Uterus (tissue), 4 donors: ENCODE measurements around the gene FAM83B. TPM values are rescaled to one million over a fixed set of nuclear protein-coding genes. Genes with fewer than 3 reads are reported as not detected.

Source experiments
- DNase-seq, 2 donors: peaks; one replicate each; pipeline ENCODE4 v3.0.0-alpha.2; 2019 to 2020
- H3K27ac ChIP-seq, 2 donors: fragments of 200-600 bp; sonication (generic); 1 replicate in 1 of 2; 2 replicates in 1 of 2; pipeline ENCODE4 v1.5.1; 2016 to 2018
- H3K27me3 ChIP-seq, 2 donors: fragments of 200-600 bp; sonication (generic); one replicate each; pipeline ENCODE4 v1.5.1; 2018 to 2019; ENCODE audit warnings: control low read depth in 1 of 2
- H3K36me3 ChIP-seq, 2 donors: fragments of 200-600 bp; sonication (generic); one replicate each; pipeline ENCODE4 v1.5.1; 2019; ENCODE audit warnings: control low read depth in 1 of 2
- H3K4me1 ChIP-seq, 2 donors: fragments of 200-600 bp; sonication (generic); one replicate each; pipeline ENCODE4 v1.5.1; 2018 to 2019; ENCODE audit warnings: control low read depth in 1 of 2
- H3K4me3 ChIP-seq, 2 donors: fragments of 200-600 bp; sonication (generic); 1 replicate in 1 of 2; 2 replicates in 1 of 2; pipeline ENCODE4 v1.5.1; 2018 to 2019; ENCODE audit warnings: mild to moderate bottlenecking in 1 of 2
- H3K9me3 ChIP-seq, 2 donors: fragments of 200-600 bp; sonication (generic); one replicate each; pipeline ENCODE4 v1.5.1; 2019; ENCODE audit warnings: control low read depth in 1 of 2
- CTCF ChIP-seq, 4 experiments: fragments of 200-600 bp in 2 of 4; fragments of 450-650 bp in 2 of 4; sonication (generic) in 2 of 4; IDR thresholded peaks; one replicate each; pipeline ENCODE4 v1.5.1; 2016 to 2019; ENCODE audit warnings: antibody characterized with exemption in 4 of 4, mild to moderate bottlenecking in 2 of 4, moderate library complexity in 1 of 4
- POLR2A ChIP-seq, 2 donors: fragments of 450-650 bp; IDR thresholded peaks; one replicate each; pipeline ENCODE4 v1.6.1; 2016; ENCODE audit warnings: antibody characterized with exemption in 2 of 2, mild to moderate bottlenecking in 1 of 2, moderate library complexity in 1 of 2
- intact Hi-C: fragments of 100-400 bp; cut with DNase I; formaldehyde crosslinking; loops from one replicate; pipeline ENCODE4 v1.15.1; 2023; ENCODE audit warnings: low total_unique reads
- total RNA-seq, 4 donors: library from RNA; depleted of rRNA in 3 of 4; stranded (reverse); fragments of >200 nt in 3 of 4; gene quantifications; one replicate each; pipeline versions ENCODE4 v1.1.0 to v1.2.4, GENCODE V29; 2014 to 2023
- donor health status: DM: yes; HTN: yes; CAD: no.

The FAM83B gene
- total RNA-seq, 4 donors from 2014 or later = 0.27 to 3.6 (median 0.29) TPM; not detected in 1

- Histone ChIP-seq H3K4me3 (no peak overlapping the region), H3K9me3 (no peaks in the 10 kb centered on the region), H3K36me3 (no peaks in the 10 kb centered on the region), H3K27ac (no peak overlapping the region), H3K4me1 (no peaks in the 10 kb centered on the region), H3K27me3 (no peaks in the 10 kb centered on the region)
- DNase-seq = no peak
- intact Hi-C loops = no loop called here
- TF ChIP-seq POLR2A (IDR thresholded peaks at IDR 0.05) = no peak
Measured at GRCh38 chr6:54873599-54873998, 27.0 kb downstream of the FAM83B start.

- Histone ChIP-seq H3K27ac (no peak overlapping the region), H3K27me3 (no peaks in the 10 kb centered on the region), H3K9me3 (no peaks in the 10 kb centered on the region), H3K36me3 (no peaks in the 10 kb centered on the region), H3K4me1 (no peaks in the 10 kb centered on the region), H3K4me3 (no peak overlapping the region)
- DNase-seq = no peak
- TF ChIP-seq POLR2A (IDR thresholded peaks at IDR 0.05) (no peak), CTCF (IDR thresholded peaks at IDR 0.05) (no peak)
- intact Hi-C loops = no loop called here
Measured at GRCh38 chr6:54874349-54875048, 27.9 kb downstream of the FAM83B start.

- no peak overlapping the region for H3K4me3 ChIP-seq
- DNase-seq = no peak
- intact Hi-C loops = no loop called here
- H3K27me3 ChIP-seq = no peaks in the 10 kb centered on the region
- no peak overlapping the region for H3K27ac ChIP-seq
- no peaks in the 10 kb centered on the region for H3K9me3 ChIP-seq
- TF ChIP-seq CTCF (IDR thresholded peaks at IDR 0.05) = no peak
- TF ChIP-seq POLR2A (IDR thresholded peaks at IDR 0.05) = no peak
- no peaks in the 10 kb centered on the region for H3K4me1 ChIP-seq
- no peaks in the 10 kb centered on the region for H3K36me3 ChIP-seq
Measured at GRCh38 chr6:54875539-54875938, 29.0 kb downstream of the FAM83B start.

- no peak for TF ChIP-seq POLR2A (IDR thresholded peaks at IDR 0.05)
- TF ChIP-seq CTCF (IDR thresholded peaks at IDR 0.05) = no peak
- Histone ChIP-seq H3K36me3 (no peaks in the 10 kb centered on the region), H3K4me1 (no peaks in the 10 kb centered on the region), H3K9me3 (no peaks in the 10 kb centered on the region), H3K27ac (no peak overlapping the region), H3K4me3 (no peak overlapping the region), H3K27me3 (no peaks in the 10 kb centered on the region)
- intact Hi-C loops = no loop called here
- no peak for DNase-seq
Measured at GRCh38 chr6:54876365-54876764, 29.8 kb downstream of the FAM83B start.

- H3K9me3 ChIP-seq = no peaks in the 10 kb centered on the region
- no peak overlapping the region for H3K27ac ChIP-seq
- no peaks in the 10 kb centered on the region for H3K36me3 ChIP-seq
- H3K4me1 ChIP-seq = no peaks in the 10 kb centered on the region
- no peaks in the 10 kb centered on the region for H3K27me3 ChIP-seq
- intact Hi-C loops = no loop called here
- no peak for DNase-seq
- no peak for TF ChIP-seq CTCF (IDR thresholded peaks at IDR 0.05)
- TF ChIP-seq POLR2A (IDR thresholded peaks at IDR 0.05) = no peak
- H3K4me3 ChIP-seq = no peak overlapping the region
Measured at GRCh38 chr6:54876871-54877270, 30.3 kb downstream of the FAM83B start.
